Skin epidermis (tissue), 12 donors: ENCODE measurements around the gene EYA4.
"Not testable (repeated sequence)": the region's sequence is repeated elsewhere in the genome, so short reads cannot be mapped to it uniquely, and the experiment has no call there.

Experiments
- H3K27ac ChIP-seq, 21 experiments: fragments of 200-600 bp; sonication (generic) in 11 of 21; one replicate each; pipeline ENCODE4 v1.5.0; 2020; ENCODE audit warnings: mild to moderate bottlenecking in 3 of 21, inconsistent platforms in 2 of 21, moderate library complexity in 2 of 21
- H3K4me3 ChIP-seq, 7 experiments: fragments of 200-600 bp; sonication (generic) in 2 of 7; one replicate each; pipeline ENCODE4 v1.5.0; 2020; ENCODE audit warnings: inconsistent platforms in 2 of 7, mild to moderate bottlenecking in 2 of 7, moderate library complexity in 1 of 7

The EYA4 gene

DNA sequence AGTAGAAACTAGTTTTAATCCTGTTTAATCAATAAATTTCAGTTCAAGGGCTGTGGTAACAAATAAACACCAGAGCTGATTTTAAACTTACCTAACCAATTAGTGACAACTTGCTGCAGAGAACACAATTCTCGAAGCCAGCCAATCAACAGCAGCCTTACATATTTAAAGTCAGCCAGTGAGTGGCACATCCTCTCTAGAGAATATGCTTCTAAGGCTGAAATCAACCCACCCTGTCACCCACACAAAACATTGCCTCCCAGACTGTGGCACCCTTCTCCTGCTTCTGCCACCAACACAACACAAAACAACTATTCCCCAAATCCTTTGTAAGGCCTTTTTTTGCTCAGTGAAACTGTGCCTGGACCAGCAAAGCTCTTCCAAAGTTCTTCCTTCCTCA, 306.0 kb downstream of the EYA4 start:
- Histone ChIP-seq H3K4me3 (no peak overlapping the region), H3K27ac (no peak overlapping the region)

GRCh38 chr6:133548423-133549159, 307.4 kb downstream of the EYA4 start:
- H3K27ac ChIP-seq = no peak overlapping the region
- H3K4me3 ChIP-seq = no peak overlapping the region

DNA sequence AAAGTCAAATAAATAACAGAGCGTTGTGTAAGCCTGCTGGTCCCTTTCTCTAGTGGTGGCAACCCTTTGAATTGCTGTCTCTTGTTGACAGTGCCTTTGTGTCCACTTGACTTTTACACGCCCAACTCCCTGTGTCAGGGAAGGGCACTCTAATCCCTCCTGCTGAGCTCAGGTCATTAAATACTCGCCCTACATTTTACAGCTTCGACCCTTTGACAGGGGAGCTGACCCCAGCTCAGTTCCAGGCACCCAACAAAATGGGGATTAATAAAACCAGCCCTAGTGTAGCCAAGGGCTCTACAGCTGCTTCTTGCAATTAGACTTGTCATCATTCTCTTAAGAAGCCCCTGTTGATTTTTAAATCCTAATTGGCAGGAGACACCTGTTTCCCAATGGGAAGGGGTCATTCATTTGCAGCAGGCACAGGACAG, 308.2 kb downstream of the EYA4 start:
- H3K4me3 ChIP-seq = no peak overlapping the region
- no peak overlapping the region for H3K27ac ChIP-seq

GRCh38 chr6:133550026-133550425, 308.9 kb downstream of the EYA4 start:
- H3K4me3 ChIP-seq = no peak overlapping the region
- no peak overlapping the region for H3K27ac ChIP-seq

- Histone ChIP-seq H3K4me3 (no peak overlapping the region), H3K27ac (peak overlapping the region in 1 of 21 experiments; percentile 27)
These were observed 310.3 kb downstream of the EYA4 start for GRCh38 chr6:133551436-133551835.

- peak overlapping the region in 1 of 21 experiments; percentile 27 for H3K27ac ChIP-seq
- no peak overlapping the region for H3K4me3 ChIP-seq
These were observed 310.7 kb downstream of the EYA4 start for GRCh38 chr6:133551847-133552341.

- Histone ChIP-seq H3K4me3 (no peak overlapping the region), H3K27ac (no peak overlapping the region)
These were observed 312.5 kb downstream of the EYA4 start for GRCh38 chr6:133553652-133554051.

DNA sequence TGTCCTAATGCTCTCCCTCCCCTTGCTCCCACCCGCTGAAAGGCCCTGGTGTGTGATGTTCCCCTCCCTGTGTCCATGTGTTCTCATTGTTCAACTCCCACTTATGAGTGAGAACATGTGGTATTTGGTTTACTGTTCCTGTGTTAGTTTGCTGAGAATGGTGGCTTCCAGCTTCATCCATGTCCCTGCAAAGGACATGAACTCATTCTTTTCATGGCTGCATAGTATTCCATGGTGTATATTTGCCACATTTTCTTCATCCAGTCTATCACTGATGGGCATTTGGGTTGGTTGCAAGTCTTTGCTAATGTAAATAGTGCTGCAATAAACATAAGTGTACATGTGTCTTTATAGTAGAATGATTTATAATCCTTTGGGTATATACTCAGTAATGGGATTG, 313.0 kb downstream of the EYA4 start:
- H3K27ac ChIP-seq, H3K4me3 ChIP-seq: not testable (repeated sequence)

DNA sequence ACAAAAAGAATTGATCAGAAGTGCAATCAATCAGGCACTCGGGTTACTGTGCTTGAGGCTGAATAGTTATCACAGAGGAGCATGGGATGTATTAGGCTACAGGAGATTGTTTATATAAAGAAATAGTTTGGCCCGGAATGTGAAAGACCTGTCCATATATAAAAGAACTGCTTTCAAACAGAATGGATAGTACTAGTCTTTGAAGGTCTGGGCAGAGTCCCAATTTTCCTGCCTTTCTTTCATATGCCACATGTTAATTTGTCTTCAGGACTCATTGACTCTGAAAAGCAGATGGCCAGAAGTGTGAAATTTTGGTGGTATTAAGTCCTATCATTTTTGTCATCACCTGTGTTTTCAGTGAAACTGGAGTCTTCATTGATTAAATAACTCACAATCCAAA, 314.5 kb downstream of the EYA4 start:
- Histone ChIP-seq H3K27ac (no peak overlapping the region), H3K4me3 (no peak overlapping the region)

- Histone ChIP-seq H3K27ac (no peak overlapping the region), H3K4me3 (no peak overlapping the region)
These were observed 318.8 kb downstream of the EYA4 start for GRCh38 chr6:133559926-133560325.

DNA sequence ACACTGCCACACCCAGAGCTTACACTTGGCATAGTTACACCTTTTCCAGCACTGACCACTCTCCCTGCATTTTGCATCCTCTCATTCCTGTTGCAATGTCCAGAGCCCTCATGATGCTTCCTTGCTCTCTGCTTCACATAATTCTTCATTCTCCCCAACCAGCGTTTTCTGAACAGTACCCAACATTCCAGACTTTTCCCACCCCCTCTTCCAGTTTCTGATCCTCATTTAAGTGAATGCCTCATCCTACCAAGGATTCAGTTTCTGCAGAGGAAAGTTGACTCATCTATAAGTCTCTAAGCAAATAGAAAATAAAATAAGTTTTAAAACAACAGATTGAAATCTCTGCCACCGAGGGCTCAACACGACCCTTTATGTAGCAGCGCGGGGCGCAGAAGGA, 326.5 kb downstream of the EYA4 start:
- Histone ChIP-seq H3K27ac (no peak overlapping the region), H3K4me3 (no peak overlapping the region)

DNA sequence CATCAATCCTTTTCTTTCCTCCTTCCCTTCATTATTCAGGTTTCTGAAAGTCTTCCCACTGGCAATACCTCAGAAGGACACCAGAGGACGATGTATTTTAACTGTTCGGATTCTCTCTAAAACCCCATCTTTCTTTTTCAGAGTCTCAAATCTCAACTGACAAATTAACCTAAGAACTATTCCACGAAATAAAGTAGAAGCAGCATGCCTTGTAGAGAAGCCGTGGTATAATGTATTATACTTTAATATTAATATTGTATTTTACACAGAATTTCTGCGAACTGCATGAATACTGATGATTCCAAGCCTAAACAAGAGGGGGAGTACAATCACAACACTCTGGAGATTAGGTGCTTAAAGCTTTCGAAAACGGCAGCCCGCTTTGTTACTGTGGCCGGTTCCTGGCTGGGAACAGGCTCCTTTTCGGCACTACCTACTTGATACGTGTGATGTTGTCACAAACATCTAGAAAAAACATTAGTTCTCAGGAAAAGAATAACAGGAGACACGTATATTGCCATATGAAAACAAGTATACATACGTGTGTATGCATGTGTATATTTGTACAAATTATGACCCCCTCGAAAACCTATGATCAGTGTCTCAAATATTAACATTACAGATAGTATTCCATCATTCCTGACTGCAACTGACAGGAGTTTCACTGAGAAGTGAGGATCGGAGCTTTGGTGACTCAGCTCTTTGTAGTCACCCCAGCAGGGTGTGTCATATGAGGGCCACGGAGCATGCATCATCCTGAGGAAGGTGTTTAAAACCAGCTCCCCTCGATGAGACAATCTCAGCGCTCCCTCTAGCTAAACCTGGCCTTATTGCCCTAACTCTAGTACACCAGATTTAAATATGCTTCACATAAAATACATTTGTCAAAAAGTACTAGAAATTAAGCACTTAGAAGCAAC, 328.1 kb downstream of the EYA4 start:
- peak overlapping the region in 1 of 7 experiments; percentile 22 for H3K4me3 ChIP-seq
- no peak overlapping the region for H3K27ac ChIP-seq

- Histone ChIP-seq H3K4me3 (no peak overlapping the region), H3K27ac (no peak overlapping the region)
These were observed 330.5 kb downstream of the EYA4 start for GRCh38 chr6:133571681-133572080.

GRCh38 chr6:133577851-133578250, 336.7 kb downstream of the EYA4 start:
- H3K27ac ChIP-seq = no peak overlapping the region
- H3K4me3 ChIP-seq = no peak overlapping the region
